Measurements from ENCODE around the gene KLF2. TPM values are rescaled to one million over a fixed set of nuclear protein-coding genes. Genes with fewer than 3 reads are reported as not detected.

The KLF2 gene
- total and polyA plus RNA-seq, 2 of the 13 experiments (the other 11 are each of a cell fraction or from before 2014, with no cell fraction given): not detected

DNA sequence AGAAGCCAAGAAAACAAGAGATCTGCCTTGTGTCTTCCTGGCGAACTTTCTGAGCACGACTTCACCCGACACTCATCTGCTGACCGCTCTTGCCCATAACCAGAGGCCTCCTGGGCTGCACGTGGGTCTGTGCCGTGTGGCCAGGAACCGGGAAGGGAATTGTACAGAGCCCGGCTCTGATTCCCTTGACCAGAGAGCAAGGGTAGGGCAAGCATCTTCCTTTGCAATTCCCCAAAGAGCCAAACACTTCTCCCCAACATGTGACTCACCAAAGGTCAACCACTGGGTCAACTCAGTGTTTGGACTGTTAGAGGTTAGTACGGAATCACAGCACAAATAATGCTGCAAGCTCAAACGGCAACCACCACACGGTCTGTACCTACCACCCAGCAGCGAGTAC, 48.9 kb downstream of the KLF2 start (continued):
- TF ChIP-seq RXRB (CRISPR knock-in tag; IDR thresholded peaks at IDR 0.05; ENCODE audit: borderline replicate concordance) (0 out of 2 replicates have a peak, but pooled peaks have one; percentile 17), STAT5B (CRISPR knock-in tag; IDR thresholded peaks at IDR 0.05) (no peak), NR2F6 (IDR thresholded peaks at IDR 0.05) (peak; percentile 93), NR2F6 (CRISPR knock-in tag; IDR thresholded peaks at IDR 0.05) (peak; percentile 88), FOXP1 (IDR thresholded peaks at IDR 0.05) (no peak), FOXP1 (CRISPR knock-in tag; IDR thresholded peaks at IDR 0.05) (0 out of 2 replicates have a peak, but pooled peaks have one; percentile 12), CBX2 (IDR thresholded peaks at IDR 0.05; ENCODE audit: low read depth, low read length) (no peak), CBX2 (CRISPR knock-in tag; IDR thresholded peaks at IDR 0.05; ENCODE audit: low read depth) (no peak), KLF13 (CRISPR knock-in tag; IDR thresholded peaks at IDR 0.05) (no peak), ZNF431 (CRISPR knock-in tag; IDR thresholded peaks at IDR 0.05; ENCODE audit: borderline replicate concordance, low read depth) (no peak), ZNF30 (CRISPR knock-in tag; IDR thresholded peaks at IDR 0.05) (no peak), ZNF136 (CRISPR knock-in tag; IDR thresholded peaks at IDR 0.05; ENCODE audit: low read depth) (no peak), ZNF234 (CRISPR knock-in tag; conservative IDR thresholded peaks at IDR 0.05) (no peak), LCORL (IDR thresholded peaks at IDR 0.05) (no peak), LCORL (CRISPR knock-in tag; IDR thresholded peaks at IDR 0.05) (0 out of 2 replicates have a peak, but pooled peaks have one; percentile 34)
- TF ChIP-seq, protein P1, sequence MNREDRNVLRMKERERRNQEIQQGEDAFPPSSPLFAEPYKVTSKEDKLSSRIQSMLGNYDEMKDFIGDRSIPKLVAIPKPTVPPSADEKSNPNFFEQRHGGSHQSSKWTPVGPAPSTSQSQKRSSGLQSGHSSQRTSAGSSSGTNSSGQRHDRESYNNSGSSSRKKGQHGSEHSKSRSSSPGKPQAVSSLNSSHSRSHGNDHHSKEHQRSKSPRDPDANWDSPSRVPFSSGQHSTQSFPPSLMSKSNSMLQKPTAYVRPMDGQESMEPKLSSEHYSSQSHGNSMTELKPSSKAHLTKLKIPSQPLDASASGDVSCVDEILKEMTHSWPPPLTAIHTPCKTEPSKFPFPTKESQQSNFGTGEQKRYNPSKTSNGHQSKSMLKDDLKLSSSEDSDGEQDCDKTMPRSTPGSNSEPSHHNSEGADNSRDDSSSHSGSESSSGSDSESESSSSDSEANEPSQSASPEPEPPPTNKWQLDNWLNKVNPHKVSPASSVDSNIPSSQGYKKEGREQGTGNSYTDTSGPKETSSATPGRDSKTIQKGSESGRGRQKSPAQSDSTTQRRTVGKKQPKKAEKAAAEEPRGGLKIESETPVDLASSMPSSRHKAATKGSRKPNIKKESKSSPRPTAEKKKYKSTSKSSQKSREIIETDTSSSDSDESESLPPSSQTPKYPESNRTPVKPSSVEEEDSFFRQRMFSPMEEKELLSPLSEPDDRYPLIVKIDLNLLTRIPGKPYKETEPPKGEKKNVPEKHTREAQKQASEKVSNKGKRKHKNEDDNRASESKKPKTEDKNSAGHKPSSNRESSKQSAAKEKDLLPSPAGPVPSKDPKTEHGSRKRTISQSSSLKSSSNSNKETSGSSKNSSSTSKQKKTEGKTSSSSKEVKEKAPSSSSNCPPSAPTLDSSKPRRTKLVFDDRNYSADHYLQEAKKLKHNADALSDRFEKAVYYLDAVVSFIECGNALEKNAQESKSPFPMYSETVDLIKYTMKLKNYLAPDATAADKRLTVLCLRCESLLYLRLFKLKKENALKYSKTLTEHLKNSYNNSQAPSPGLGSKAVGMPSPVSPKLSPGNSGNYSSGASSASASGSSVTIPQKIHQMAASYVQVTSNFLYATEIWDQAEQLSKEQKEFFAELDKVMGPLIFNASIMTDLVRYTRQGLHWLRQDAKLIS (CRISPR knock-in tag; IDR thresholded peaks at IDR 0.05): no peak
- TF ChIP-seq, protein P2, sequence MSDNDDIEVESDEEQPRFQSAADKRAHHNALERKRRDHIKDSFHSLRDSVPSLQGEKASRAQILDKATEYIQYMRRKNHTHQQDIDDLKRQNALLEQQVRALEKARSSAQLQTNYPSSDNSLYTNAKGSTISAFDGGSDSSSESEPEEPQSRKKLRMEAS (IDR thresholded peaks at IDR 0.05): peak; percentile 36; the same call in 1 of the 2 replicates
- TF ChIP-seq, protein P3, sequence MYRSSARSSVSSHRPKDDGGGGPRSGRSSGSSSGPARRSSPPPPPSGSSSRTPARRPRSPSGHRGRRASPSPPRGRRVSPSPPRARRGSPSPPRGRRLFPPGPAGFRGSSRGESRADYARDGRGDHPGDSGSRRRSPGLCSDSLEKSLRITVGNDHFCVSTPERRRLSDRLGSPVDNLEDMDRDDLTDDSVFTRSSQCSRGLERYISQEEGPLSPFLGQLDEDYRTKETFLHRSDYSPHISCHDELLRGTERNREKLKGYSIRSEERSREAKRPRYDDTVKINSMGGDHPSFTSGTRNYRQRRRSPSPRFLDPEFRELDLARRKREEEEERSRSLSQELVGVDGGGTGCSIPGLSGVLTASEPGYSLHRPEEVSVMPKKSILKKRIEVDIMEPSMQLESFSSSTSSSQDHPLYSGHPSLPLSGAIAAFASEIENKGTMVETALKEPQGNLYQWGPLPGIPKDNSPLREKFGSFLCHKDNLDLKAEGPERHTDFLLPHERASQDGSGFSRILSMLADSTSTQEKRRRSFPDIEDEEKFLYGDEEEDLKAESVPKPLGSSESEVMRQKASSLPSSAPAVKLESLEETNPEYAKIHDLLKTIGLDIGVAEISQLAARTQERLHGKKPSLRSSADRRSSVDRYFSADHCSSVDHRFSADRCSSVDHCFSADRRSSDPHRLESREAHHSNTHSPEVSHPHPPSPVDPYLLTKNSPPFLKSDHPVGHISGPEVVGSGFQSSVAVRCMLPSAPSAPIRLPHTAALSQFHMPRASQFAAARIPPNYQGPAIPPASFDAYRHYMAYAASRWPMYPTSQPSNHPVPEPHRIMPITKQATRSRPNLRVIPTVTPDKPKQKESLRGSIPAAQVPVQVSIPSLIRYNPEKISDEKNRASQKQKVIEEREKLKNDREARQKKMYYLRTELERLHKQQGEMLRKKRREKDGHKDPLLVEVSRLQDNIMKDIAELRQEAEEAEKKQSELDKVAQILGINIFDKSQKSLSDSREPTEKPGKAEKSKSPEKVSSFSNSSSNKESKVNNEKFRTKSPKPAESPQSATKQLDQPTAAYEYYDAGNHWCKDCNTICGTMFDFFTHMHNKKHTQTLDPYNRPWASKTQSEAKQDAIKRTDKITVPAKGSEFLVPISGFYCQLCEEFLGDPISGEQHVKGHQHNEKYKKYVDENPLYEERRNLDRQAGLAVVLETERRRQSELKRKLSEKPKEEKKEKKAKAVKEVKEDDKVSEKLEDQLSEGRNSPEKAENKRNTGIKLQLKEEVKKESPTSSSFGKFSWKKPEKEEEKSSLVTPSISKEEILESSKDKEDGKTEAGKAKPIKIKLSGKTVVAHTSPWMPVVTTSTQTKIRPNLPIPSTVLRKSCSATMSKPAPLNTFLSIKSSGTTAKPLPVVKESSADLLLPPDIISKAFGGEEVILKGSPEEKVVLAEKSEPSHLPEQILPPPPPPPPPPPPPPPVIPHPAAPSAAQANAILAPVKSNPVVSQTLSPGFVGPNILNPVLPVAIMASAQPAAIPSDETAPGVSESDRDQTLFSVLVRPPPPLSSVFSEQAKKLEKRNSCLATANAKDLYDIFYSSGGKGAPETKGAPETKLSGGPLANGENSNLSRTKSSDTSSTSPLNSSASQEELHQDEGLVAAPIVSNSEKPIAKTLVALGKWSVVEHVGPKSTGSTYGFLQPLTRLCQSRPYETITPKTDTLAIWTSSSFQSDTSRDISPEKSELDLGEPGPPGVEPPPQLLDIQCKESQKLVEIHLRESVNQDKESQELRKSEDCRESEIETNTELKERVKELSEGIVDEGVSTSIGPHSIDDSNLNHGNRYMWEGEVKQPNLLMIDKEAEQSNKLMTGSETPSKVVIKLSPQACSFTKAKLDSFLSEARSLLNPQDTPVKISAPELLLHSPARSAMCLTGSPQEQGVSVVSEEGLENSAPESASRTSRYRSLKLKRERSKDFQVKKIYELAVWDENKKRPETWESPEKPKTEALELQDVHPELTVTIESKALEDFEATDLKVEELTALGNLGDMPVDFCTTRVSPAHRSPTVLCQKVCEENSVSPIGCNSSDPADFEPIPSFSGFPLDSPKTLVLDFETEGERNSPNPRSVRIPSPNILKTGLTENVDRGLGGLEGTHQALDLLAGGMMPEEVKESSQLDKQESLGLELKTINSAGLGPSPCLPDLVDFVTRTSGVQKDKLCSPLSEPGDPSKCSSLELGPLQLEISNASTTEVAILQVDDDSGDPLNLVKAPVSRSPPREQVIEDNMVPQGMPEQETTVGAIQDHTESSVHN (CRISPR knock-in tag; IDR thresholded peaks at IDR 0.05): no peak
- TF ChIP-seq, protein P4, sequence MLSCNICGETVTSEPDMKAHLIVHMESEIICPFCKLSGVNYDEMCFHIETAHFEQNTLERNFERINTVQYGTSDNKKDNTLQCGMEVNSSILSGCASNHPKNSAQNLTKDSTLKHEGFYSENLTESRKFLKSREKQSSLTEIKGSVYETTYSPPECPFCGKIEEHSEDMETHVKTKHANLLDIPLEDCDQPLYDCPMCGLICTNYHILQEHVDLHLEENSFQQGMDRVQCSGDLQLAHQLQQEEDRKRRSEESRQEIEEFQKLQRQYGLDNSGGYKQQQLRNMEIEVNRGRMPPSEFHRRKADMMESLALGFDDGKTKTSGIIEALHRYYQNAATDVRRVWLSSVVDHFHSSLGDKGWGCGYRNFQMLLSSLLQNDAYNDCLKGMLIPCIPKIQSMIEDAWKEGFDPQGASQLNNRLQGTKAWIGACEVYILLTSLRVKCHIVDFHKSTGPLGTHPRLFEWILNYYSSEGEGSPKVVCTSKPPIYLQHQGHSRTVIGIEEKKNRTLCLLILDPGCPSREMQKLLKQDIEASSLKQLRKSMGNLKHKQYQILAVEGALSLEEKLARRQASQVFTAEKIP (CRISPR knock-in tag; IDR thresholded peaks at IDR 0.05; ENCODE audit: borderline replicate concordance): no peak

All from HepG2 (cell line).